Sigmoid colon (tissue), 4 donors: ENCODE measurements around the gene CYP11A1.

Experiments used
- EP300 ChIP-seq, 4 donors: sonication (generic); formaldehyde crosslinking; IDR thresholded peaks; one replicate each; pipeline ENCODE4 v1.6.1; 2017; ENCODE audit warnings: antibody characterized with exemption in 4 of 4
- POLR2AphosphoS5 ChIP-seq, 4 donors: sonication (generic); formaldehyde crosslinking; IDR thresholded peaks; one replicate each; pipeline ENCODE4 v1.6.1; 2017; ENCODE audit warnings: antibody characterized with exemption in 4 of 4
- TF ChIP-seq, protein P1 (sequence below), 4 experiments: fragments of 450-650 bp in 3 of 4; fragments of 200-600 bp in 1 of 4; IDR thresholded peaks; one replicate each; pipeline ENCODE4 v1.5.1; 2016 to 2019; ENCODE audit warnings: antibody characterized with exemption in 4 of 4, mild to moderate bottlenecking in 3 of 4, moderate library complexity in 2 of 4

DNA sequence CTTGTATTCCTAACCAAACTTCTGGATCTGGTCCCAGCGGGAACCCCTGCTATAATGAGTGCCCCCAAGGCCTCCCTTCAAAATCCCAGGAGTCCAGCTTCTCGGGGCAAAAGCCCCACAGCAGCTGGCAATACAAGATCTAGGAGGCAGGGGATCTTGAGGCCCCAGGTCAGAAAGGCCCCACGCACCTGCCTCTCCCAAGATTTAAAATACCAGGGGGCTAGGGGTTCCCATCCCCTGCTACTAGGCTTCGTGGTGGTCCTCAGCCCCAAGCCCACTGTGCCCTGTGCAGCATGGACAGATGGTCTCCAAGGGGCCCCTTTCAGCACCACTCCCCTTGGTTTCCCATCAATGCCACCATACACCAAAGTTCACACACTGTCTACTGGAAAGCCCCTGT, 15.8 kb upstream of the CYP11A1 start:
- TF ChIP-seq, protein P1, sequence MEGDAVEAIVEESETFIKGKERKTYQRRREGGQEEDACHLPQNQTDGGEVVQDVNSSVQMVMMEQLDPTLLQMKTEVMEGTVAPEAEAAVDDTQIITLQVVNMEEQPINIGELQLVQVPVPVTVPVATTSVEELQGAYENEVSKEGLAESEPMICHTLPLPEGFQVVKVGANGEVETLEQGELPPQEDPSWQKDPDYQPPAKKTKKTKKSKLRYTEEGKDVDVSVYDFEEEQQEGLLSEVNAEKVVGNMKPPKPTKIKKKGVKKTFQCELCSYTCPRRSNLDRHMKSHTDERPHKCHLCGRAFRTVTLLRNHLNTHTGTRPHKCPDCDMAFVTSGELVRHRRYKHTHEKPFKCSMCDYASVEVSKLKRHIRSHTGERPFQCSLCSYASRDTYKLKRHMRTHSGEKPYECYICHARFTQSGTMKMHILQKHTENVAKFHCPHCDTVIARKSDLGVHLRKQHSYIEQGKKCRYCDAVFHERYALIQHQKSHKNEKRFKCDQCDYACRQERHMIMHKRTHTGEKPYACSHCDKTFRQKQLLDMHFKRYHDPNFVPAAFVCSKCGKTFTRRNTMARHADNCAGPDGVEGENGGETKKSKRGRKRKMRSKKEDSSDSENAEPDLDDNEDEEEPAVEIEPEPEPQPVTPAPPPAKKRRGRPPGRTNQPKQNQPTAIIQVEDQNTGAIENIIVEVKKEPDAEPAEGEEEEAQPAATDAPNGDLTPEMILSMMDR (IDR thresholded peaks at IDR 0.05) = no peak
- TF ChIP-seq EP300 (IDR thresholded peaks at IDR 0.05) = no peak
- TF ChIP-seq POLR2AphosphoS5 (IDR thresholded peaks at IDR 0.05) = no peak
